ENCODE results near the gene SDK1. TPM values are rescaled to one million over a fixed set of nuclear protein-coding genes. Genes with fewer than 3 reads are reported as not detected.

Gene SDK1
- total and polyA plus RNA-seq, 7 experiments from 2014 or later = 0.07 to 2.5 (median 0.54) TPM

DNA sequence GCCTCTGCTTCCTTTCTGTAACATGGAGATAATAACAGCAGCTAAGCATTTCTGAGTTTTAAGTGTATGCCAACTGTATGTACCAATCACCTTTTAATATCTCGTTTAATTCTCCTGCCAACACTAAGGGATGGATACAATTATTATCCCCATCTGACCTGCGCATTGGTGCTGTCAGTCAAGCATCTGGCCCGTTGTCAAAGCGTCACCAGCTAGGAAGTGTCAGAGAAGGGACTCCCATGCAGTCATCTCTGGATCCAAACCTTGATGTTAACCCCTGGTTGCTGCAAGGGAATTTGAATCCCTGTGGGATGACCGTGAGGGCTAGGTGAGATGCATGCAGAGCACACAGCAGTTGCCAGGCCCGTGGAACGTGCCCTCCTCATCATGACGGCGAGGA, 506.8 kb downstream of the SDK1 start:
- Histone ChIP-seq H3K27me3 (ENCODE audit: control insufficient read depth in 2 of 2, insufficient read depth in 2 of 2, low read length in 2 of 2) (no peaks in the 10 kb centered on the region), H3K36me3 (ENCODE audit: control insufficient read depth in 2 of 3, insufficient read depth in 3 of 3, low read length in 3 of 3) (no peaks in the 10 kb centered on the region), H3K27ac (ENCODE audit: low read depth, low read length) (no peak overlapping the region), H3K9me3 (ENCODE audit: control insufficient read depth in 2 of 3, low read length in 3 of 3) (no peaks in the 10 kb centered on the region), H3K4me1 (ENCODE audit: control insufficient read depth in 2 of 2, insufficient read depth in 2 of 2, low read length in 2 of 2) (no peaks in the 10 kb centered on the region), H3K4me3 (ENCODE audit: low read length) (no peak overlapping the region)
- intact Hi-C loops (cut with micrococcal nuclease) = no loop called here
- Mint-ChIP-seq H3K4me1 (no peaks in the 10 kb centered on the region), H3K36me3 (peaks cover 0 to 8% (median 7%) of the 10 kb centered on the region in 5 donors), H3K9me3 (peaks cover 0 to 2% (median 0%) of the 10 kb centered on the region in 11 donors), H3K27ac (no peak overlapping the region), H3K27me3 (peaks cover 0 to 15% (median 0%) of the 10 kb centered on the region in 5 donors), H3K4me3 (no peak overlapping the region)
- ATAC-seq (no peak), DNase-seq (no peak)
- POLR2A ChIA-PET = no interaction called here
- CTCF ChIA-PET = no interaction called here

DNA sequence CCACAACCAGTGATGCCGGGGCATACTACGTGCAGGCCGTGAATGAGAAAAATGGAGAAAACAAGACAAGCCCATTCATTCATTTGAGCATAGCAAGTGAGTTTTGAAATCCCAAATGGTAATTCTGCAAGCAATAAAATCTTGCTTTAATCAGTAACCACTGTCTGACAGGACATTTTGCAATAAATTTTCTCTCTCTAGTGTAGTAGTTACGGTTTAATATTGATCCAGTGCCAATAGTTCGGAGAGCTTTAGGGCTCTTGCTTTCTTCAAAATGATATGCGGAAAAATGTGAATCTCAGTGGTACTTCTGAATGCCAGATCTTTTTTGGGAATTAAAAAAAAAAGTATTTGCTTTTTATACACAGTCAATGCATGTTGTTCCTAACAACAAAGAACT, 520.4 kb downstream of the SDK1 start:
- no peak overlapping the region for H3K4me3 Mint-ChIP-seq
- intact Hi-C loops (cut with micrococcal nuclease) = no loop called here
- DNase-seq (no peak), ATAC-seq (no peak)
- peaks cover 0 to 4% (median 0%) of the 10 kb centered on the region in 5 donors for H3K36me3 Mint-ChIP-seq
- Histone ChIP-seq H3K4me1 (ENCODE audit: control insufficient read depth in 2 of 2, insufficient read depth in 2 of 2, low read length in 2 of 2) (no peaks in the 10 kb centered on the region), H3K27me3 (ENCODE audit: control insufficient read depth in 2 of 2, insufficient read depth in 2 of 2, low read length in 2 of 2) (no peaks in the 10 kb centered on the region), H3K27ac (ENCODE audit: low read depth, low read length) (no peak overlapping the region), H3K36me3 (ENCODE audit: control insufficient read depth in 2 of 3, insufficient read depth in 3 of 3, low read length in 3 of 3) (no peaks in the 10 kb centered on the region), H3K9me3 (ENCODE audit: control insufficient read depth in 2 of 3, low read length in 3 of 3) (no peaks in the 10 kb centered on the region), H3K4me3 (ENCODE audit: low read length) (no peak overlapping the region)
- no peaks in the 10 kb centered on the region for H3K9me3 Mint-ChIP-seq
- H3K27ac Mint-ChIP-seq = no peak overlapping the region
- ChIA-PET POLR2A (no interaction called here), CTCF (no interaction called here)
- H3K4me1 Mint-ChIP-seq = peaks cover 0 to 12% (median 9%) of the 10 kb centered on the region in 7 donors
- no peaks in the 10 kb centered on the region for H3K27me3 Mint-ChIP-seq

DNA sequence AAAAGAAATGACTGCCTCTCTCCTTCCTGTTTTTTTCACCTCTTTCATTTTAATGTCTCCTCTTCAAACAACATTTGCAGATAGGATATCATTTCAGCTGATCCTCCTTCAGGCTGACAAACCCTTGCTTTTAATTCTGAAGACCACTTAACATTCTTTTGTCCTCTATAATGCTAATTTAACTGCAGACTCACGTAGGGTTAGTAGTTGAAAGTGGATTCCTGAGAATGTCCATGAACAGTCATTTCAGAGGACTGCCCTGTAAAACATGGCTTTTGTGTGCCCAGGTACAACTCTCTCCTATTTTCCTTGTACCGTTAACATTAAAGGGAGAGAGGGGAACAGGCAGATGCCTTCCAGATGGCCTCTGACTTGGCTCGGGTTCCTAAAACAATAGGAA, 524.4 kb downstream of the SDK1 start:
- Histone ChIP-seq H3K4me3 (ENCODE audit: low read length) (no peak overlapping the region), H3K36me3 (ENCODE audit: control insufficient read depth in 2 of 3, insufficient read depth in 3 of 3, low read length in 3 of 3) (no peaks in the 10 kb centered on the region), H3K4me1 (ENCODE audit: control insufficient read depth in 2 of 2, insufficient read depth in 2 of 2, low read length in 2 of 2) (no peaks in the 10 kb centered on the region), H3K9me3 (ENCODE audit: control insufficient read depth in 2 of 3, low read length in 3 of 3) (no peaks in the 10 kb centered on the region), H3K27ac (ENCODE audit: low read depth, low read length) (no peak overlapping the region), H3K27me3 (ENCODE audit: control insufficient read depth in 2 of 2, insufficient read depth in 2 of 2, low read length in 2 of 2) (no peaks in the 10 kb centered on the region)
- ChIA-PET CTCF (no interaction called here), POLR2A (no interaction called here)
- H3K9me3 Mint-ChIP-seq = no peaks in the 10 kb centered on the region
- H3K27me3 Mint-ChIP-seq = no peaks in the 10 kb centered on the region
- no peak overlapping the region for H3K4me3 Mint-ChIP-seq
- H3K27ac Mint-ChIP-seq = no peak overlapping the region
- no peak for ATAC-seq
- H3K4me1 Mint-ChIP-seq = no peaks in the 10 kb centered on the region
- intact Hi-C loops (cut with micrococcal nuclease) = no loop called here
- H3K36me3 Mint-ChIP-seq = peaks cover 0 to 8% (median 0%) of the 10 kb centered on the region in 5 donors
- DNase-seq = no peak

DNA sequence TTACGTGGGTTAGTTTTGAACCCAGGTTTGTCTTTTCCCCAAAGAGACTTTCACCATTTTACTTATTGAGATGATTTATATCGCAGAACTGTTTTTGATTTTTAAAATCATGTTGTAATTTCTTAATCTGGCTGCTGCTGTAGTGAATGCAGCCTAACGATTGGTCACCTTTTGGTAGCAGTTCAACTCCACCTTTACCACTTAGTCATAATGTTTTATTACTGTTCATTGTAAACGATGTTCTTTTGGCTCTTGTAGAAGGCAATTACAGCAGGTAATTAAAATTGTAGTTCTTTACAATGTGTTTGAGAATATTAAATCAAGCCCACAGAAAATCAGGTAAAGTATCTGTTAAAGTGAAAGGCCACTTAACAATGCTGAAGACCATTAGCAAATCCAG, 531.1 kb downstream of the SDK1 start:
- DNase-seq (no peak), ATAC-seq (no peak)
- Mint-ChIP-seq H3K36me3 (peaks cover 0 to 4% (median 0%) of the 10 kb centered on the region in 5 donors), H3K4me3 (no peak overlapping the region), H3K27ac (no peak overlapping the region), H3K9me3 (no peaks in the 10 kb centered on the region), H3K4me1 (no peaks in the 10 kb centered on the region), H3K27me3 (no peaks in the 10 kb centered on the region)
- Histone ChIP-seq H3K27ac (ENCODE audit: low read depth, low read length) (no peak overlapping the region), H3K9me3 (ENCODE audit: control insufficient read depth in 2 of 3, low read length in 3 of 3) (no peaks in the 10 kb centered on the region), H3K4me3 (ENCODE audit: low read length) (no peak overlapping the region), H3K36me3 (ENCODE audit: control insufficient read depth in 2 of 3, insufficient read depth in 3 of 3, low read length in 3 of 3) (no peaks in the 10 kb centered on the region), H3K4me1 (ENCODE audit: control insufficient read depth in 2 of 2, insufficient read depth in 2 of 2, low read length in 2 of 2) (no peaks in the 10 kb centered on the region), H3K27me3 (ENCODE audit: control insufficient read depth in 2 of 2, insufficient read depth in 2 of 2, low read length in 2 of 2) (no peaks in the 10 kb centered on the region)
- ChIA-PET CTCF (no interaction called here), POLR2A (no interaction called here)
- intact Hi-C loops (cut with micrococcal nuclease) = no loop called here

DNA sequence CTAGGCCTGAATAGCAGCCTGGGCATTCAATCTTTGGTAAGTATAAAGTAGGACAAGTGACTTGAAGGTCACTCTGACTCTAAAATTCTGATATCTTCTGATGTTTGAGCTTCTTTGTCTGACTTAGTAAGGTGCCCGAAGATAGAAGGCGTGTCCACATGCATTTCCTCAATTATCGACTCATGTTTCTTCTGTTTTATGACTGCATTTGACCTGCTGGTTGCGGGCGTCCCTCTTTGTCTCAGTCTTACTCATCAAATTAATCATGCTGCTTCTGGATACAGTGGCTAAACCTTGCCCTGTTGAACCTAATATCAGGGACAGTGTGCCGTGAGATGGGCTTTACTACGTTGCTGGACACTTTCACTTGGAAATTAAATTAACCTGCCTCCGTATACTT, 534.1 kb downstream of the SDK1 start:
- H3K4me3 Mint-ChIP-seq = no peak overlapping the region
- ATAC-seq = no peak
- H3K36me3 Mint-ChIP-seq = no peaks in the 10 kb centered on the region
- no peaks in the 10 kb centered on the region for H3K9me3 Mint-ChIP-seq
- DNase-seq = no peak
- no peak overlapping the region for H3K4me3 ChIP-seq (ENCODE audit: low read length)
- H3K4me1 Mint-ChIP-seq = no peaks in the 10 kb centered on the region
- no peak overlapping the region for H3K27ac Mint-ChIP-seq
- H3K27me3 ChIP-seq (ENCODE audit: control insufficient read depth in 2 of 2, insufficient read depth in 2 of 2, low read length in 2 of 2) = no peaks in the 10 kb centered on the region
- no peak overlapping the region for H3K27ac ChIP-seq (ENCODE audit: low read depth, low read length)
- POLR2A ChIA-PET = no interaction called here
- no peaks in the 10 kb centered on the region for H3K9me3 ChIP-seq (ENCODE audit: control insufficient read depth in 2 of 3, low read length in 3 of 3)
- CTCF ChIA-PET = no interaction called here
- peaks cover 0 to 6% (median 4%) of the 10 kb centered on the region in 5 donors for H3K27me3 Mint-ChIP-seq
- H3K36me3 ChIP-seq (ENCODE audit: control insufficient read depth in 2 of 3, insufficient read depth in 3 of 3, low read length in 3 of 3) = no peaks in the 10 kb centered on the region
- no peaks in the 10 kb centered on the region for H3K4me1 ChIP-seq (ENCODE audit: control insufficient read depth in 2 of 2, insufficient read depth in 2 of 2, low read length in 2 of 2)
- intact Hi-C loops (cut with micrococcal nuclease) = no loop called here

DNA sequence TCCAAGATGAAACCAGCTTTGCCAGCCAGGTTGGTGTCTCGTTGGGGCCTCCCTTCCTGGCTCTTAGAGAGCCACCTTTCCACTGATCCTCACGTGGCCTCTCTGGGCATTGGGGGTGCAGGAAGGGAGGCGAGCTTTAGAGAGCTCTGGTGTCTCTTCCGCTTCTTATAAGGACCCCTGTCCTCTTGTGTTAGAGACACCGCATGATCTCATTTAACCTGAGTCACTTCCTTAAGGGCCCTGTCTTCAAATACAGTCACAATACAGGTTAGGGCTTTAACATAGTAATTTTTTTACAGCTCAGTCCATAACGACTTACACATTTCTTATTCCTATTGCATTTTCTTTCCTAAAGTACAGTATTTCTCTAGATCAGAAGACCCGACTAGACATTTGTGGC, 535.8 kb downstream of the SDK1 start:
- Mint-ChIP-seq H3K27ac (no peak overlapping the region), H3K4me3 (no peak overlapping the region), H3K36me3 (no peaks in the 10 kb centered on the region), H3K4me1 (no peaks in the 10 kb centered on the region), H3K9me3 (no peaks in the 10 kb centered on the region), H3K27me3 (peaks cover 0 to 7% (median 4%) of the 10 kb centered on the region in 5 donors)
- ChIA-PET CTCF (no interaction called here), POLR2A (no interaction called here)
- intact Hi-C loops (cut with micrococcal nuclease) = no loop called here
- no peaks in the 10 kb centered on the region for H3K4me1 ChIP-seq (ENCODE audit: control insufficient read depth in 2 of 2, insufficient read depth in 2 of 2, low read length in 2 of 2)
- H3K27ac ChIP-seq (ENCODE audit: low read depth, low read length) = no peak overlapping the region
- no peak for ATAC-seq
- no peak overlapping the region for H3K4me3 ChIP-seq (ENCODE audit: low read length)
- H3K36me3 ChIP-seq (ENCODE audit: control insufficient read depth in 2 of 3, insufficient read depth in 3 of 3, low read length in 3 of 3) = no peaks in the 10 kb centered on the region
- H3K27me3 ChIP-seq (ENCODE audit: control insufficient read depth in 2 of 2, insufficient read depth in 2 of 2, low read length in 2 of 2) = no peaks in the 10 kb centered on the region
- no peaks in the 10 kb centered on the region for H3K9me3 ChIP-seq (ENCODE audit: control insufficient read depth in 2 of 3, low read length in 3 of 3)
- no peak for DNase-seq

DNA sequence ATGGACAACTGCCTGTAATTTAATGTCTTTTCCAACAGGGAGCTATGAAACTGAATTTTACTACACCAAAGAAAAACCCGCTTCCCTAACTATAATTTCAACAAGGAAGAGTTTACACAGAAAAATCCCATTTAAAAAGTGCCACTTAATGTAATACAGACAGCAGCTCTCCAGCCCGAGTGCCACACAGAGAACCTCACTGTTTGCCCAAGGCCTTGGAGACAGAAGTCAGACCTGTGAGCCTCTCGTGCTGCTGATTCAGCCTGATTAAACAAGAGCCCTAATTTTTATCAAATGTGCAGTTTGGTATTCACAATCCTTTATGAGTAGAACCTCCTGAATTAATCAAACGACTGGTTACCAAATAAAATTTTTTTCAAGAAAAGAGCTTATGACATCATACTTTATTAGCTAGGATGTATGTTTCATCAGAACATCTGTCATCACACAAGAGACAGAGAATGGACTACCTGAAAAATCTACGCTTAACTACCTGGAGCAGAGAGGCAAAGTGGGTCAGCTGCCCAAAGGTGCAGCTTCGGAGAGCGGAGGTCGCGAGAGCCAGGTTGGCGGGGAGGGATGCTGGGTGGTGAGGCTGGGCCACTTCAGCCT, 543.6 kb downstream of the SDK1 start:
- Histone ChIP-seq H3K4me1 (ENCODE audit: control insufficient read depth in 2 of 2, insufficient read depth in 2 of 2, low read length in 2 of 2) (no peaks in the 10 kb centered on the region), H3K27me3 (ENCODE audit: control insufficient read depth in 2 of 2, insufficient read depth in 2 of 2, low read length in 2 of 2) (no peaks in the 10 kb centered on the region), H3K4me3 (ENCODE audit: low read length) (no peak overlapping the region), H3K9me3 (ENCODE audit: control insufficient read depth in 2 of 3, low read length in 3 of 3) (no peaks in the 10 kb centered on the region), H3K27ac (ENCODE audit: low read depth, low read length) (no peak overlapping the region), H3K36me3 (ENCODE audit: control insufficient read depth in 2 of 3, insufficient read depth in 3 of 3, low read length in 3 of 3) (no peaks in the 10 kb centered on the region)
- CTCF ChIA-PET = no interaction called here
- intact Hi-C loops (cut with micrococcal nuclease) = no loop called here
- Mint-ChIP-seq H3K36me3 (no peaks in the 10 kb centered on the region), H3K9me3 (no peaks in the 10 kb centered on the region), H3K4me1 (peaks cover 0 to 6% (median 0%) of the 10 kb centered on the region in 7 donors), H3K4me3 (no peak overlapping the region), H3K27ac (no peak overlapping the region), H3K27me3 (peaks cover 0 to 6% (median 0%) of the 10 kb centered on the region in 5 donors)
- DNase-seq = no peak
- POLR2A ChIA-PET = interaction anchor here (0.9 kb wide), 1 partner anchor 14 kb away, joined by 3 read pairs; no protein-coding TSS in a partner anchor
- ATAC-seq = no peak

Measured in naive thymus-derived CD4-positive, alpha-beta T cell (primary cell).